Pancreas (tissue), 10 donors: ENCODE data around the gene UCK1. TPM values are rescaled to one million over a fixed set of nuclear protein-coding genes. Genes with fewer than 3 reads are reported as not detected.

Experiments
- ATAC-seq, 4 donors: fragments of 200-7000 bp; cut with Tn5 transposase; one replicate each; pipeline versions ENCODE4 v1.8.0 to v1.9.1; 2020; ENCODE audit warnings: mild to moderate bottlenecking in 4 of 4, moderate library complexity in 4 of 4
- DNase-seq, 6 donors: peaks; one replicate each; pipeline ENCODE4 v3.0.0-alpha.2; 2020
- FAIRE-seq: peaks from 2 replicates; lab custom pipeline; 2012; peaks lifted over from hg19 to GRCh38; lab: Jason Lieb, UNC
- H3K27ac ChIP-seq, 4 donors: fragments of 200-600 bp; sonication (generic); 1 replicate in 3 of 4; 2 replicates in 1 of 4; pipeline versions ENCODE4 v1.5.0 to v1.8.0; 2020
- H3K27me3 ChIP-seq, 4 donors: fragments of 200-600 bp; one replicate each; pipeline ENCODE4 v1.8.0; 2021
- H3K36me3 ChIP-seq, 3 donors: fragments of 200-600 bp; sonication (generic) in 1 of 3; one replicate each; pipeline versions ENCODE4 v1.5.0 to v1.8.0; 2020 to 2021
- H3K4me1 ChIP-seq, 3 donors: fragments of 200-600 bp; one replicate each; pipeline ENCODE4 v1.8.0; 2021
- H3K4me3 ChIP-seq, 4 donors: fragments of 200-600 bp; sonication (generic) in 2 of 4; one replicate each; pipeline versions ENCODE4 v1.5.0 to v1.8.0; 2020 to 2021
- H3K9me3 ChIP-seq, 4 donors: fragments of 200-600 bp; one replicate each; pipeline ENCODE4 v1.8.0; 2021
- CTCF ChIP-seq, 4 donors: fragments of 200-600 bp; sonication (generic) in 3 of 4; IDR thresholded peaks; one replicate each; pipeline versions ENCODE4 v1.5.0 to v1.8.0; 2021; ENCODE audit warnings: antibody characterized with exemption in 4 of 4
- WGBS, 2 donors: extraction: QIAGEN DNeasy Blood & Tissue Kit; methylation state at CpG; one replicate each; pipeline ENCODE4 v1.1.7; 2013; 5-methylcytosine and 5-hydroxymethylcytosine counted together
- intact Hi-C, 3 donors: fragments of 100-400 bp; cut with DNase I; formaldehyde crosslinking; loops; one replicate each; pipeline versions ENCODE4 v1.11.1 to v1.14.2; 2022
- polyA plus RNA-seq, 2 donors: library from polyadenylated mRNA; stranded (reverse); fragments of 200-250 nt; gene quantifications; one replicate each; pipeline ENCODE4 v1.2.3, GENCODE V29; 2013
- total RNA-seq, 6 donors: library from RNA; stranded (reverse); fragmentation: NEBNext Ultra II Directional in 4 of 6; extraction: Animal tissue kit (Norgen Biotek cat#: 25700) in 4 of 6; gene quantifications; one replicate each; pipeline versions ENCODE4 v1.2.1 to v1.2.4, GENCODE V29; 2021 to 2023
- donor health status: healthy with polysubstance abuse.
- donor health status: DM: no; HTN: no; CAD: no; lungs with moderate emphysema.
- donor health status: DM: no; HTN: no; CAD: no.
- donor health status: control.
- donor health status: control.
- donor health status: Bipolar disorder and iron deficiency.
- donor health status: DM: yes; HTN: yes; CAD: no.
- donor health status: DM: no; HTN: no; CAD: no.
- donor health status: DM: no; HTN: no; CAD: no.
- donor health status: DM: yes; HTN: yes; CAD: no.

The UCK1 gene
- total and polyA plus RNA-seq, 8 donors, result 11.2 to 31.2 (median 18.2) TPM

- DNase-seq, result no peak
- Histone ChIP-seq H3K27me3 (no peaks in the 10 kb centered on the region), H3K36me3 (peaks cover 0 to 26% (median 0%) of the 10 kb centered on the region in 3 donors), H3K27ac (no peak overlapping the region), H3K9me3 (no peaks in the 10 kb centered on the region), H3K4me1 (peaks cover 4 to 9% (median 4%) of the 10 kb centered on the region in 3 donors), H3K4me3 (no peak overlapping the region)
- WGBS, 2 donors, result 95 to 97% methylated on average over 35 of the region's 35 CpGs
- no peak for FAIRE-seq
- intact Hi-C loops, result no loop called here
- ATAC-seq, result no peak
- no peak for TF ChIP-seq CTCF (IDR thresholded peaks at IDR 0.05)
Measured at GRCh38 chr9:131528886-131529505, 2.1 kb downstream of the UCK1 start.

DNA sequence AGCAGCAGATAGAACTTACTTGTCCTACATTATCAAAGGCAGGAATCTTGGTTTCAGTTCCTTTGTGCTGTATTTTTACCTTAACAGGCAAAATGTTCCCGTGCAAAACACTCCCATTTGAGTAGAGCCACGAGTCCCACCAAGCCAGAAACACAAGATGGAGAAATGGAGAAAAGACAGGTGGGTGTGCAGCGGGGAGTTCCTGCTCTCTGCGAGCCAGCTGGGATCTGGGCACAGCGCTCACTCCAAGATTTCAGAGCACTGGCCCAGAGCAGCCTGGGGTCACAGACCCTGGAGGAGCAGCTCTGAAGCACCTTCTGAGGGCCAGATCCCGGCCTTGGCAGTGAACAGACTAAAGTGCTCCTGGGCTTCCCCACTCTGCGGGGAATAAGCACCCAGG lies 2.9 kb downstream of the UCK1 start:
- H3K9me3 ChIP-seq, result no peaks in the 10 kb centered on the region
- peaks cover 0 to 34% (median 0%) of the 10 kb centered on the region in 3 donors for H3K36me3 ChIP-seq
- no peaks in the 10 kb centered on the region for H3K27me3 ChIP-seq
- no peak for DNase-seq
- TF ChIP-seq CTCF (IDR thresholded peaks at IDR 0.05), result no peak
- intact Hi-C loops, result no loop called here
- no peak overlapping the region for H3K4me3 ChIP-seq
- peaks cover 4 to 9% (median 4%) of the 10 kb centered on the region in 3 donors for H3K4me1 ChIP-seq
- no peak overlapping the region for H3K27ac ChIP-seq
- no peak for ATAC-seq
- FAIRE-seq, result no peak
- WGBS, 2 donors, result 92 to 96% methylated on average over 7 of the region's 7 CpGs

GRCh38 chr9:131525643-131526565 lies 5.2 kb downstream of the UCK1 start:
- no peak for DNase-seq
- no peak for TF ChIP-seq CTCF (IDR thresholded peaks at IDR 0.05)
- Histone ChIP-seq H3K27me3 (no peaks in the 10 kb centered on the region), H3K36me3 (peaks cover 0 to 52% (median 0%) of the 10 kb centered on the region in 3 donors), H3K4me1 (peaks cover 4 to 7% (median 4%) of the 10 kb centered on the region in 3 donors), H3K9me3 (no peaks in the 10 kb centered on the region), H3K27ac (no peak overlapping the region), H3K4me3 (no peak overlapping the region)
- ATAC-seq, result no peak
- FAIRE-seq, result no peak
- intact Hi-C loops, result no loop called here
- WGBS, 2 donors, result 90 to 91% methylated on average over 19 of the region's 19 CpGs

DNA sequence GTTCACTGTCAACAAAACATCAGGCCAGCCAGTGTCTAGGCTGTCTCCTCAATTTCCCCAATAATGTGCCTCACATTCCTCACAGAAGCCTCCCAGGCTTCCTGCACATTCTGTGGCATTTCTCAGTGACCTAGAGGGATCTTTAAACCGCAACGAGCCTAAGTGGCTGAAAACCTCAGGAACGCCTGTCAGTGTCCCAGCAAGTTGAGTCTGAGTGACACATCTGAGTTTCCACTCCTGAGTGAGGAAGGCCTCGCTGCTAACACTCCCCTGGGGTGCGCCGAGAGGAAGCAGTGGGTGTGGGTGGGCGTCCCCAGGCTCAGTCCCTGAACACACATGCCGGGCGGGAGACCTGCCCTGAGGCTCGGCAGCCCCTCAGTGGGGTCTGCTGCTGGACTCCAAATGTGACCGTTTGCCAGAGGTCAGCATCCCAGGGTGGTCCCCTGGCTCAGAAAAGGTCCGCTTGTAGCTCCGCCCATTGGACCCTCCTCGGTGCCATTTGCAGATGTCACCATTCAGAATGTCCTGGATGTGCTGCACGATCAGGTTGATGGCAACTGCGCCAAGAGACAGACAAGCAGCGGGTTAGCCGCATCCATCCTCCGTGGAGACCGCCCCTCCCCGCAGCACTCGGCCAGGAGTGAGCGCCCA lies 6.3 kb downstream of the UCK1 start:
- H3K36me3 ChIP-seq, result peaks cover 0 to 58% (median 3%) of the 10 kb centered on the region in 3 donors
- H3K9me3 ChIP-seq, result no peaks in the 10 kb centered on the region
- FAIRE-seq, result no peak
- intact Hi-C loops, result no loop called here
- no peak for TF ChIP-seq CTCF (IDR thresholded peaks at IDR 0.05)
- H3K27me3 ChIP-seq, result no peaks in the 10 kb centered on the region
- H3K4me1 ChIP-seq, result peaks cover 0 to 1% (median under 1%) of the 10 kb centered on the region in 3 donors
- no peak for ATAC-seq
- H3K4me3 ChIP-seq, result no peak overlapping the region
- no peak for DNase-seq
- H3K27ac ChIP-seq, result no peak overlapping the region
- 90% methylated on average over 23 of the region's 23 CpGs for WGBS, 2 donors
